HG03469 (cell line): Measurements from ENCODE around the gene MYLK.

ENCODE experiments used
- ATAC-seq: cut with Tn5 transposase; IDR thresholded peaks from one replicate; pipeline ENCODE4 v1.9.1; 2021; ENCODE audit warnings: mild to moderate bottlenecking, moderate library complexity, moderate number of reproducible peaks; ENCODE audit not compliant: unreplicated experiment

MYLK gene

DNA sequence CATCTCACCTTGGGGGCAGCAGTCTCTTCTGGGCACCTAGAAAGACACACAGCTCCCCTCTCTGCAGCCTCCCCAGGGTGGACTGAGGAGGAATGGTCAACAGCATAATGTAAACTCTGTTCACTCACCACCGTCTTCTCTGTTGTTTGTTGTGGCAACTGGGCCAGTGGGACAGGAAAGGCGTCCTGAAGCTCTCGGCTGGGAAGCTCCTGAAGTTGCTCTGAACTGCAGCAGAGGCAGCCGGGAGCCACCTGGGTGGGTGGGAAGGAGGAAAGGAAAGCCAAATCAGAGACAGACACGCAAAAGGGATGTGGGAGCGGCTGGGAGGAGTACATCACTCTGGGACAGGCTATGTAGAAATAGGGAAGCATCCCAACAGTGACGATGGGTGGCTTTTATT lies 52.7 kb downstream of the MYLK start:
- ATAC-seq = no peak

GRCh38 chr3:123821920-123822319 lies 62.2 kb downstream of the MYLK start:
- ATAC-seq = no peak

DNA sequence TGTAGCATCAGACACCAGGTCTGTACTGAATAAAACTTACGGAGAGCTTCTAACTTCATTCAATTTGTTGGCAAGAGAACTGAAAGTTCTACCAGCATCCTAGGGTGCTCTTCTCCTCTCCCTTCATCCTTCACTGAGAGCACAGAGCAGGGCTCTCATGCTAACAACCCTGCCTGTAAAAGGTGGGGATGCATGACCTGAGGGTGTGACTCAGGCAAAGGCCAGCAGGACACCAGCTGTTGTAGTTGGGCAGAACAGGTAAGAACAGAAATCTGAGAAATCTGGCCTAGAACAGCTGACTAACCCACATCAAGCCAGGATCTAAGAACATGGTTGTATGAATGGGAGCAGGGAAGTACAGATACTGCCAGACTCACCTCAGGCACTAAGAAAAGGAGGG lies 64.2 kb downstream of the MYLK start:
- no peak for ATAC-seq

- no peak for ATAC-seq
These were observed 65.2 kb downstream of the MYLK start for GRCh38 chr3:123818921-123819429.

GRCh38 chr3:123818324-123818920 lies 65.7 kb downstream of the MYLK start:
- no peak for ATAC-seq

DNA sequence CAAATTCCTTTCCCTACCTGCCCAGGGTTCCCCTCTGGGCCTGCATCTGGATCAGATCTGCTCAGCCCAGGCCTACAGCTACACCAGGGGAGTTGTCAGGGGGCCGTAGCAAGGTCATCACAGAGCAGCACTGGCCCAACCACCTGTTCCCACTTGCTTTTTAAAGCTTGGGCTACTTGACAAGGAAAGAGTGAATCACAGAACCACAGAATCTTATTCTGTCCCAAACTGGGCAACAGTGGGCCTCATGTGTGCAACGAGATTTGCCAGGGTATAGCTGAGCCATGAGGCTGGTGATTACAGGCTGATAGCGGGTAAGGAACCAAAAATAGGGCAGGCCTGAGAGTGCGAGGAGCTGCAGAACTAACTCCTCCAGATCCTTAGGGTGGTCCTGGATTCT lies 66.7 kb downstream of the MYLK start:
- ATAC-seq = no peak

- ATAC-seq = no peak
These were observed 67.4 kb downstream of the MYLK start for GRCh38 chr3:123816673-123817207.

DNA sequence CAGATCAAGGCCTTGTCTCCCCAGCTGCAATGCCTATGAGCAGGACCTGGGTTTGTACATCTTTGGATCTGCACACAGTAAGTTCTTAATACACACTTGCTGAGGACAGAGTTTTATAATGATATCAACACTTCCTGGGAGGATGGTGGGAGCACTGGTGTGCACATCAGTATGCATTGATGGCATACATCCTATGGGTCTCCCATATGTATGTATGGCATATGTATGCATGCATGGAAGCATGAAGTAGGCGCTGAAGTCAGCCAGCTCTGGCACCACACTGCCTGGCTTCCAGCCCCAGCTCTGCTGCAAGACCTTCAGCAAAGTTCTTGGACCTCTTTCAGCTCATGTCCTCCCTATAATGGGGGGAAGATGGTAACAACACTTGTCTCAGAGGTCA lies 68.2 kb downstream of the MYLK start:
- no peak for ATAC-seq

DNA sequence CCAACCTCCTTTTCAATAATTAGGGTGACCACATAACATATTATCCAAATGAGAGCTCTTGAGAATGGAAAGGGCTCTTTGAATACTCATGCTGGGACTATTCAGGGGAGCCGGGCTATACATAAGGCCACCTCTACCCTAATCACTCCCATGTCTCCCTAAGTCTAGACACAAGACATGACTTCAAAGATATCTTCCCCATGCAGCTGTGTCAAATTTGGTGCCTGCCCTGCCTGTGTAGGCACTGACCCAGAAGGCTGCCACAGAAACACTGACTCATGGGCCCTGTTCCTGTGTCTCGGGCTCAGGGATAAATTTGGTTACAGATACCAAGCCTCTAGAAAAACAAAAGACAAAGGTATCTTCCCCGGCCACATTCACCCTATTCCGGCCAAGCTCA lies 70.3 kb downstream of the MYLK start:
- ATAC-seq = no peak

- ATAC-seq = no peak
These were observed 74.5 kb downstream of the MYLK start for GRCh38 chr3:123809597-123809996.

DNA sequence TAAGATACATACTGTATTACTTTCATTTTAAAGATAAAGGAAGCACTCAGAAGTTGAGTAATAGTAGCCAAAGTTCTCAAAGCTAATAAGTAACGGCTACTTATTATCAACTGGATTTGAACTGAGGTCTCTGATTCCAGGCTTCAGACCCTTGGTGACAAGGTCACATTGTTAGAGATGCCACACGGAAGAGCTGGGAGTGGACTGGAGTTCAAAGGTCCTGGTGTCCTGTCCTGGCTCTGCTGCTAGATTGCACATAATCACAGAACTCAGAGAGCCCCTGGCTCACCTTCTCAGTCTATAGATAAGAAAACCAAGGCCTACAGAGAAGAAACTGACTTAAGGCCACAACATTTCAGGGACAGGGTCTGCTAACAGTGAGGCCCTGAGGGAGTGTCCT lies 75.3 kb downstream of the MYLK start:
- ATAC-seq = no peak

DNA sequence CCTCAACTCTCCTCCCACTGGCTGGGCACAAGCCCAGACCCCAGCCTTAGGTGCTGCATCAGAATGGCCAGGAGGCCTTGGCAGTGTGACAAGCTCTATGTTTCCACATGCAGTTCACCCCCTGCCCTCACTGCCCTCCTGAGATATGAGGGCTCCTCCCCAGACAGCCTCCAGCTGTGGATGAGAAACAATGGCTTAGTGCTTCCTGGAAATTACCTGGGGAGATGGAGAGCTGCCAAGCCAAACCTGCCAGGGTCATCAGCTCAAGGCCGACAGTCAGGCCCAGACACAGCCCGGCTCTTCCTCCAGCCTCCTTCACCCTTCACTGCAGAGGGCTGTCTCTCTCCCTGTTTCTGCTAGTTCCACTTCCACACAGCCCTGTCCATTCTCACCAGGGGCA lies 76.3 kb downstream of the MYLK start:
- ATAC-seq = no peak

- ATAC-seq = no peak
These were observed 78.6 kb downstream of the MYLK start for GRCh38 chr3:123805504-123805903.

DNA sequence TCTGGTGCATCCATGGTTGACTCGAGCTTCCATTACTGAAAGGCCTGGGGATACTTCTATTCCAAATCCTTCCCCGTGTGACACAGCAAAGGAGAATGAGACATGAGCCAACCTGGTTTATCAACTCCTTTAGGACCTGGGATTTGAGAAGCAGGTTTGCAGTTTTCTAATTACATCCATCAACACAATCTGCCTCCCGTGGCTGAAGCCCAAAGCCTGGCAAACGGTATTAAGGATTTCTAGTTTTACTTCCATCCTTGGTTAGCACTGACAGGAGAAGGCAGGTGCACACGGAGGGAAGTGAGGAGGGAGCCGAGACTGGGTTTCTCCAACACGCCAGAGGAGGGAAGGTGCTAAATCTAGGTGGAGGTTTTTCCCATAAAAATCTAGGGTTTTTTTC lies 79.0 kb downstream of the MYLK start:
- ATAC-seq = no peak

- no peak for ATAC-seq
These were observed 79.5 kb downstream of the MYLK start for GRCh38 chr3:123804676-123805075.

DNA sequence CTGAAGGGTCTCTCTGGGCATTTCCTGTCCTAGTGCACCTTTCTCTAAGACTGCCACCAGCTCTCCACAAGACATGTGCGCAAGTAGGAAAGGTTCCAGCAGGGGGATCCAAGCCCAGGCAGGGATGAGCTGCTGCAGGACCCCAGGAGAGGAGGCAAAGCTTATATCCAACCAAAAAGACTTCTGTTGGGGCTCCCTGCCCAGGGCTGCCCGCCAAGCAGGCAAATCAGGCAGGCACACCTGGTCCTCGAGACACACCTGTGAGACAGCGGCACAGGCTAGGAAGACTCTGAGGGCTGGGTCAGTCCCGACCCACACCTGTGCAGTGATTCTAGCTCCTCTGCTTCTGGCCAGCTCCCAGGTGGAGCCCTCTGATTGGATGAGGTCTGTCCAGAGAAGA lies 80.6 kb downstream of the MYLK start:
- ATAC-seq = no peak

DNA sequence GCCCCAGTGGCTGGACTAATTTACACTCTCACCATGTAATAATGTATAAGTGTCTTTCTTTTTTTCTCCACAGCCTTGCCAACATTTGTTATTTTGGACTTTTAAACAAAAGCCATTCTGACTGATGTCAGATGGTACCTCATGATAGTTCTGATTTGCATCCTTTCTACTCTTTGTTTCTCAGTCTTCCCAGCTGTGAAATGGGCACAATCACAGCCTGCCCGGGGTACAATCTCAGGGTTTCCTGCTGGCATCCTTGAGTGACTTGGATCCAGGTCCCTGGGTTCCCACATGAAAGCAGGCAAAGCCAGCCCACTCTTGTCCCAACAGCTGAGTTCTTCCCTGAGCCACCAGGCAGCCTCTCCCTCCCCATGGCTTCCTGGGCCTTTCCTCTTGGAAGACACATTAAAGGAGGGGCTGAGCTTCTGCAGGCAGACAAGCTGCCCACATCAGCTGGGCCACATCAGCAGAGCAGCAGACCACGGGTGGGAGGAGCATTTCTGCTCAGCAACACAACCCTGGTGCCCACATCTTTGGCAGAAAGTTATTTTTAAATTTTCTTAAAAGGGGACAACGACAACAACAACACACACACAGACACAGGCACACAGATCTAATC lies 82.0 kb downstream of the MYLK start:
- ATAC-seq = no peak

DNA sequence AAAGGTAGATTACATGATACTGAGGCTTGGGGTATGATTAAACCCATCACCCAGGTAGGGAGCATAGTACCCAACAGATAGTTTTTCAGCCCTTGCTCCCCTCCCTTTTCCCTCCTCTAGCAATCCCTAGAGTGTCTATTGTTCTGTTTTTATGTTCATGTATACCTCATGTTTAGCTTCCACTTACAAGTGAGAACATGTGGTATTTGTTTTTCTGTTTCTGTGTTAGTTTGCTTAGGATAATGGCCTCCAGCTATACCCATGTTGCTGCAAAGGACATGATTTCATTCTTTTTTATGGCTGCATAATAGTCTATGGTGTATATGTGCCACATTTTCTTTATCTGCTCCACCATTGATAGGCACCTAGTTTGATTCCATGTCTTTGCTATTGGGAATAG lies 82.7 kb downstream of the MYLK start:
- no peak for ATAC-seq

DNA sequence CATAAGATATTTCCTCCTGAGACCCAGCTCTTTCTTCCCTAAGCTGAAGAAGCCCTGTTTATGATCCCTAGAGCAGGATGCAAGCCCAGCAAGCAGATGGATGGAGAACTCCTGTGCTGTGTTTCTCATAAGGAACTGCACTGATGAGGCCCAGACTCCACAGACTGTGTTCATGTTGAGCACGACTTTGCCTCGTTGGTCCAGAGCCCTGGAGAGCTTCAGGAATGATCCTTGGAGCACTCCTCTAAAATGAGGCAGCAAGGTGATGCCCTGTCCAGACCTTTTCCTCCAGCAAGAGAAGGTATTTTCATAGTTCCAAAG lies 83.8 kb downstream of the MYLK start:
- no peak for ATAC-seq

GRCh38 chr3:123799544-123800361 lies 84.4 kb downstream of the MYLK start:
- no peak for ATAC-seq

DNA sequence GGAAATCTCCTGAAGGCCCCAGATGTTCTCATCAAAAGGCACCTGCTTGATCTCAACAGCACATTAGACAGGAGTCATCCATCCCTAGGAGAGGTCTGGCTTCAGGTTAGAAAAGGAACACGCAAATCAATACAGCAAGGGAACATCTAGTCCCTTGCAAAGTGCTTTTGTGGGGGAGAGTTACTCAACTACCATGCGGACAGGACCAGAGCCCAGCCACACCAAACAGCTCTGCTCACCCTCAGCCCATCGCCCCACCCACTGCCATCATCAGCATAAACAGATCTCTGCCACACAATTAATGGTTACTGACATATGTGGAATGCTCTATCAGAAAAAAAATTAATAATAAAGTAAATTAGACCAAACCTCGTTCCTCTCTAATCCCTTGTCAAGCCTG lies 85.6 kb downstream of the MYLK start:
- no peak for ATAC-seq
